GM18526 (cell line): Measurements from ENCODE around the gene LHFPL2.

ENCODE experiments used
- POLR2A ChIP-seq: IDR thresholded peaks from 3 replicates; pipeline ENCODE4 v1.6.1; 2011; ENCODE audit not compliant: insufficient read length; ENCODE audit errors: extremely low read depth

LHFPL2 gene

GRCh38 chr5:78648359-78649210, at the start of gene LHFPL2:
Gene LHFPL2 (minus strand): TSS chr5:78648772. CDS start chr5:78510213, 138,559 bp downstream.
- peak; percentile 14 for TF ChIP-seq POLR2A

GRCh38 chr5:78696637-78697036, 48.1 kb upstream of the LHFPL2 start:
- TF ChIP-seq POLR2A = no peak

GRCh38 chr5:78693339-78693738, 44.8 kb upstream of the LHFPL2 start:
- TF ChIP-seq POLR2A = no peak

GRCh38 chr5:78691084-78691960, 42.8 kb upstream of the LHFPL2 start:
- no peak for TF ChIP-seq POLR2A

- no peak for TF ChIP-seq POLR2A
Observed at GRCh38 chr5:78690253-78690972, 41.8 kb upstream of the LHFPL2 start.

GRCh38 chr5:78689540-78690252, 41.1 kb upstream of the LHFPL2 start:
- TF ChIP-seq POLR2A = no peak

GRCh38 chr5:78679905-78680304, 31.3 kb upstream of the LHFPL2 start:
- TF ChIP-seq POLR2A = no peak

- no peak for TF ChIP-seq POLR2A
Observed at GRCh38 chr5:78677777-78678668, 29.5 kb upstream of the LHFPL2 start.

- no peak for TF ChIP-seq POLR2A
Observed at GRCh38 chr5:78675956-78676730, 27.6 kb upstream of the LHFPL2 start.

- TF ChIP-seq POLR2A = no peak
Observed at GRCh38 chr5:78672154-78672553, 23.6 kb upstream of the LHFPL2 start.

- no peak for TF ChIP-seq POLR2A
Observed at GRCh38 chr5:78671609-78672008, 23.0 kb upstream of the LHFPL2 start.

- TF ChIP-seq POLR2A = no peak
Observed at GRCh38 chr5:78670701-78671269, 22.2 kb upstream of the LHFPL2 start.

- no peak for TF ChIP-seq POLR2A
Observed at GRCh38 chr5:78669331-78669730, 20.8 kb upstream of the LHFPL2 start.
